Measurements from ENCODE around the gene BAHCC1. TPM values are rescaled to one million over a fixed set of nuclear protein-coding genes. Genes with fewer than 3 reads are reported as not detected.

The BAHCC1 gene
- total and polyA plus RNA-seq, 10 of the 15 experiments (the other 5 are each of a cell fraction or from before 2014, with no cell fraction given): 0.03 to 0.14 (median 0.11) TPM; not detected in 6

- no peak for TF ChIP-seq PBX3 (IDR thresholded peaks at IDR 0.05; ENCODE audit: insufficient replicate concordance, low read depth, low read length)
- TF ChIP-seq, protein P1, sequence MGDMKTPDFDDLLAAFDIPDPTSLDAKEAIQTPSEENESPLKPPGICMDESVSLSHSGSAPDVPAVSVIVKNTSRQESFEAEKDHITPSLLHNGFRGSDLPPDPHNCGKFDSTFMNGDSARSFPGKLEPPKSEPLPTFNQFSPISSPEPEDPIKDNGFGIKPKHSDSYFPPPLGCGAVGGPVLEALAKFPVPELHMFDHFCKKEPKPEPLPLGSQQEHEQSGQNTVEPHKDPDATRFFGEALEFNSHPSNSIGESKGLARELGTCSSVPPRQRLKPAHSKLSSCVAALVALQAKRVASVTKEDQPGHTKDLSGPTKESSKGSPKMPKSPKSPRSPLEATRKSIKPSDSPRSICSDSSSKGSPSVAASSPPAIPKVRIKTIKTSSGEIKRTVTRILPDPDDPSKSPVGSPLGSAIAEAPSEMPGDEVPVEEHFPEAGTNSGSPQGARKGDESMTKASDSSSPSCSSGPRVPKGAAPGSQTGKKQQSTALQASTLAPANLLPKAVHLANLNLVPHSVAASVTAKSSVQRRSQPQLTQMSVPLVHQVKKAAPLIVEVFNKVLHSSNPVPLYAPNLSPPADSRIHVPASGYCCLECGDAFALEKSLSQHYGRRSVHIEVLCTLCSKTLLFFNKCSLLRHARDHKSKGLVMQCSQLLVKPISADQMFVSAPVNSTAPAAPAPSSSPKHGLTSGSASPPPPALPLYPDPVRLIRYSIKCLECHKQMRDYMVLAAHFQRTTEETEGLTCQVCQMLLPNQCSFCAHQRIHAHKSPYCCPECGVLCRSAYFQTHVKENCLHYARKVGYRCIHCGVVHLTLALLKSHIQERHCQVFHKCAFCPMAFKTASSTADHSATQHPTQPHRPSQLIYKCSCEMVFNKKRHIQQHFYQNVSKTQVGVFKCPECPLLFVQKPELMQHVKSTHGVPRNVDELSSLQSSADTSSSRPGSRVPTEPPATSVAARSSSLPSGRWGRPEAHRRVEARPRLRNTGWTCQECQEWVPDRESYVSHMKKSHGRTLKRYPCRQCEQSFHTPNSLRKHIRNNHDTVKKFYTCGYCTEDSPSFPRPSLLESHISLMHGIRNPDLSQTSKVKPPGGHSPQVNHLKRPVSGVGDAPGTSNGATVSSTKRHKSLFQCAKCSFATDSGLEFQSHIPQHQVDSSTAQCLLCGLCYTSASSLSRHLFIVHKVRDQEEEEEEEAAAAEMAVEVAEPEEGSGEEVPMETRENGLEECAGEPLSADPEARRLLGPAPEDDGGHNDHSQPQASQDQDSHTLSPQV (IDR thresholded peaks at IDR 0.05): no peak
- TF ChIP-seq, protein P2, sequence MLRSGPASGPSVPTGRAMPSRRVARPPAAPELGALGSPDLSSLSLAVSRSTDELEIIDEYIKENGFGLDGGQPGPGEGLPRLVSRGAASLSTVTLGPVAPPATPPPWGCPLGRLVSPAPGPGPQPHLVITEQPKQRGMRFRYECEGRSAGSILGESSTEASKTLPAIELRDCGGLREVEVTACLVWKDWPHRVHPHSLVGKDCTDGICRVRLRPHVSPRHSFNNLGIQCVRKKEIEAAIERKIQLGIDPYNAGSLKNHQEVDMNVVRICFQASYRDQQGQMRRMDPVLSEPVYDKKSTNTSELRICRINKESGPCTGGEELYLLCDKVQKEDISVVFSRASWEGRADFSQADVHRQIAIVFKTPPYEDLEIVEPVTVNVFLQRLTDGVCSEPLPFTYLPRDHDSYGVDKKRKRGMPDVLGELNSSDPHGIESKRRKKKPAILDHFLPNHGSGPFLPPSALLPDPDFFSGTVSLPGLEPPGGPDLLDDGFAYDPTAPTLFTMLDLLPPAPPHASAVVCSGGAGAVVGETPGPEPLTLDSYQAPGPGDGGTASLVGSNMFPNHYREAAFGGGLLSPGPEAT (IDR thresholded peaks at IDR 0.05; ENCODE audit: low read depth): no peak
- TF ChIP-seq KLF5 (IDR thresholded peaks at IDR 0.05; ENCODE audit: partially characterized antibody): no peak
Measured at GRCh38 chr17:81378941-81379511, 16.2 kb upstream of the BAHCC1 start (continued).
